ENCODE measurements around the gene ABHD17A.
"Not testable (repeated sequence)": the region's sequence is repeated elsewhere in the genome, so short reads cannot be mapped to it uniquely, and the experiment has no call there.

The ABHD17A gene

GRCh38 chr19:1881393-1882088 is 3.8 kb downstream of the ABHD17A start:
- DNase-seq (ENCODE audit: low spot score), result not testable (repeated sequence)

- DNase-seq (ENCODE audit: low spot score), result no peak
Measured at GRCh38 chr19:1880611-1881392, 4.5 kb downstream of the ABHD17A start.

GRCh38 chr19:1879982-1880381 is 5.3 kb downstream of the ABHD17A start:
- DNase-seq (ENCODE audit: low spot score), result not testable (repeated sequence)

- not testable (repeated sequence) for DNase-seq (ENCODE audit: low spot score)
Measured at GRCh38 chr19:1878583-1878982, 6.7 kb downstream of the ABHD17A start.

GRCh38 chr19:1877280-1877660 is 8.0 kb downstream of the ABHD17A start:
- DNase-seq (ENCODE audit: low spot score), result not testable (repeated sequence)

- DNase-seq (ENCODE audit: low spot score), result not testable (repeated sequence)
Measured at GRCh38 chr19:1876496-1877279, 8.6 kb downstream of the ABHD17A start.

GRCh38 chr19:1875646-1876495 is 9.4 kb downstream of the ABHD17A start:
- peak; percentile 97 for DNase-seq (ENCODE audit: low spot score)

- not testable (repeated sequence) for DNase-seq (ENCODE audit: low spot score)
Measured at GRCh38 chr19:1875265-1875645, 10.0 kb downstream of the ABHD17A start.

- DNase-seq (ENCODE audit: low spot score), result no peak
Measured at GRCh38 chr19:1874554-1875185, 10.6 kb downstream of the ABHD17A start.

GRCh38 chr19:1873524-1874473 is 11.5 kb downstream of the ABHD17A start:
- peak; percentile 62 for DNase-seq (ENCODE audit: low spot score)

GRCh38 chr19:1872807-1873523 is 12.3 kb downstream of the ABHD17A start:
- DNase-seq (ENCODE audit: low spot score), result no peak

- no peak for DNase-seq (ENCODE audit: low spot score)
Measured at GRCh38 chr19:1871630-1872029, 13.7 kb downstream of the ABHD17A start.

- DNase-seq (ENCODE audit: low spot score), result no peak
Measured at GRCh38 chr19:1871140-1871597, 14.1 kb downstream of the ABHD17A start.

GRCh38 chr19:1868971-1869370 is 16.3 kb downstream of the ABHD17A start:
- DNase-seq (ENCODE audit: low spot score), result no peak

- no peak for DNase-seq (ENCODE audit: low spot score)
Measured at GRCh38 chr19:1867349-1867724, 18.0 kb downstream of the ABHD17A start.

- DNase-seq (ENCODE audit: low spot score), result no peak
Measured at GRCh38 chr19:1866693-1867348, 18.5 kb downstream of the ABHD17A start.

- DNase-seq (ENCODE audit: low spot score), result peak; percentile 13
Measured at GRCh38 chr19:1865172-1866010, 19.9 kb downstream of the ABHD17A start.

Measured in Ammon's horn (tissue), 1 donor.